Right atrium auricular region (tissue), 2 donors: ENCODE data around the gene ZSWIM4. TPM values are rescaled to one million over a fixed set of nuclear protein-coding genes. Genes with fewer than 3 reads are reported as not detected.

Source experiments
- DNase-seq: peaks from one replicate; pipeline ENCODE4 v3.0.0-alpha.2; 2019; ENCODE audit warnings: low spot score
- H3K27ac ChIP-seq, 2 donors: fragments of 200-600 bp; sonication (generic); 1 replicate in 1 of 2; 2 replicates in 1 of 2; pipeline ENCODE4 v1.5.1; 2016 to 2019
- H3K27me3 ChIP-seq, 2 donors: fragments of 200-600 bp; sonication (generic); one replicate each; pipeline versions ENCODE4 v1.5.1 to v1.6.0; 2017 to 2019
- H3K36me3 ChIP-seq: fragments of 200-600 bp; sonication (generic); one replicate; pipeline ENCODE4 v1.5.1; 2016
- H3K4me1 ChIP-seq, 2 donors: fragments of 200-600 bp; sonication (generic); one replicate each; pipeline versions ENCODE4 v1.5.1 to v1.6.0; 2017 to 2019
- H3K4me3 ChIP-seq, 2 donors: fragments of 200-600 bp; sonication (generic); 1 replicate in 1 of 2; 2 replicates in 1 of 2; pipeline ENCODE4 v1.5.1; 2017 to 2019; ENCODE audit warnings: mild to moderate bottlenecking in 1 of 2, moderate library complexity in 1 of 2
- H3K9me3 ChIP-seq, 2 donors: fragments of 200-600 bp; sonication (generic); one replicate each; pipeline ENCODE4 v1.5.1; 2019
- total RNA-seq, 2 donors: library from RNA; depleted of rRNA; stranded (reverse); fragments of >200 nt; gene quantifications; one replicate each; pipeline ENCODE4 v1.1.0, GENCODE V29; 2016
- TF ChIP-seq, protein P1 (sequence below), 2 donors: fragments of 200-600 bp; sonication (generic); IDR thresholded peaks; one replicate each; pipeline ENCODE4 v1.5.1; 2019; ENCODE audit warnings: antibody characterized with exemption in 2 of 2

ZSWIM4 gene
- total RNA-seq, 2 donors from 2014 or later: 5.7 to 9.8 TPM

DNA sequence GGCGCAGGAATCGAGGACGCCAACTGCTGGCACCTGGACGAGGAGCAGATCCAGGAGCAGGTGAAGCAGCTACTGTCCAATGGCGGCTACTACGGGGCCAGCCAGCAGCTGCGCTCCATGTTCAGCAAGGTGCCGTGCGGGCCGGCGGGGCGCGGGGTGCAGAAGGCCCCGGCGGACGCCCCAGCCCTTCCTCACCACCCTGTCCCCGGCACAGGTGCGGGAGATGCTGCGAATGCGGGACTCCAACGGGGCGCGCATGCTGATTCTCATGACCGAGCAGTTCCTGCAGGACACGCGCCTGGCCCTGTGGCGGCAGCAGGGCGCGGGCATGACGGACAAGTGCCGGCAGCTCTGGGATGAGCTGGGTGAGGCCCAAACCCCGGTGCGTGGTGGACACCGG, 13.6 kb downstream of the ZSWIM4 start:
- DNase-seq: no peak
- no peaks in the 10 kb centered on the region for H3K27me3 ChIP-seq
- TF ChIP-seq, protein P1, sequence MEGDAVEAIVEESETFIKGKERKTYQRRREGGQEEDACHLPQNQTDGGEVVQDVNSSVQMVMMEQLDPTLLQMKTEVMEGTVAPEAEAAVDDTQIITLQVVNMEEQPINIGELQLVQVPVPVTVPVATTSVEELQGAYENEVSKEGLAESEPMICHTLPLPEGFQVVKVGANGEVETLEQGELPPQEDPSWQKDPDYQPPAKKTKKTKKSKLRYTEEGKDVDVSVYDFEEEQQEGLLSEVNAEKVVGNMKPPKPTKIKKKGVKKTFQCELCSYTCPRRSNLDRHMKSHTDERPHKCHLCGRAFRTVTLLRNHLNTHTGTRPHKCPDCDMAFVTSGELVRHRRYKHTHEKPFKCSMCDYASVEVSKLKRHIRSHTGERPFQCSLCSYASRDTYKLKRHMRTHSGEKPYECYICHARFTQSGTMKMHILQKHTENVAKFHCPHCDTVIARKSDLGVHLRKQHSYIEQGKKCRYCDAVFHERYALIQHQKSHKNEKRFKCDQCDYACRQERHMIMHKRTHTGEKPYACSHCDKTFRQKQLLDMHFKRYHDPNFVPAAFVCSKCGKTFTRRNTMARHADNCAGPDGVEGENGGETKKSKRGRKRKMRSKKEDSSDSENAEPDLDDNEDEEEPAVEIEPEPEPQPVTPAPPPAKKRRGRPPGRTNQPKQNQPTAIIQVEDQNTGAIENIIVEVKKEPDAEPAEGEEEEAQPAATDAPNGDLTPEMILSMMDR (IDR thresholded peaks at IDR 0.05): no peak
- H3K36me3 ChIP-seq: peaks cover 32% of the 10 kb centered on the region
- no peaks in the 10 kb centered on the region for H3K4me1 ChIP-seq
- no peak overlapping the region for H3K27ac ChIP-seq
- H3K4me3 ChIP-seq: no peak overlapping the region
- H3K9me3 ChIP-seq: no peaks in the 10 kb centered on the region

DNA sequence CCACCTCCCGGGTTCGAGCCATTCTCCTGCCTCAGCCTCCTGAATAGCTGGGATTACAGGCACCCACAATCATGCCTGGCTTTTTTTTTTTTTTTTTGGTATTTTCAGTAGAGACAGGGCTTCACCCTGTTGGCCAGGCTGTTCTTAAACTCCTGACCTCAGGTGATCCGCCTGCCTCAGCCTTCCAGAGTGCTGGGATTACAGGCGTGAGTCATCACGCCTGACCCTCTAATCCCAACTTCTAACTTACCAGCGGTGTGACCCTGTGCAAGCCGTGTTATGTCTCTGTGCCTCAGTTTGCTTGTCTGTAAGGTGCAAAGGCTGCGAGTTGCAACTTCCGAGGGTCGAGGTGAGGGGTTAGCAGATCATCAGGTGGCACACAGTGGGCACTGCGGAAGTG, 17.3 kb downstream of the ZSWIM4 start:
- no peak for DNase-seq
- Histone ChIP-seq H3K9me3 (no peaks in the 10 kb centered on the region), H3K4me3 (no peak overlapping the region), H3K36me3 (peaks cover 32% of the 10 kb centered on the region), H3K4me1 (peaks cover 0 to 4% of the 10 kb centered on the region in 2 donors), H3K27me3 (no peaks in the 10 kb centered on the region), H3K27ac (no peak overlapping the region)
- TF ChIP-seq, protein P1 (IDR thresholded peaks at IDR 0.05): no peak

DNA sequence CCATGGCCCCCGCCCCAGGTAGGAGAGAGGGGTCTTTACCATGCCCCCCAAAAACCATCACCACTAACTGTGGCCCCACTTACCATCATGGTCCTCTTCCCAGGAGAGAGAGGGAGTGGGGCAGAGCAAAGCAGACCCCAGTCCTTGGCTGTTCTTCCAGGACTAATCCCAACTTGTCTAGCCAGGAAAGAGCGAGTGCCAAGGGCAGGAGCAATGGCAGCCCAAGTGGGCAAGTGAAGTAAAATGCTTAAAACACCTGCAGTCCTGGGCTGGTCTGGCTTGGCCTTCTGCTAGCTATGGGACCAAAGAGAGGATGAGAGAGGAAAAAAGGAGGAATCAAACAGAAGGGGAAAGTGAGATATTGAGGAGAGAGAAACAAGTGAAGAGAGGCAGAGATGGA, 17.9 kb downstream of the ZSWIM4 start:
- Histone ChIP-seq H3K27me3 (no peaks in the 10 kb centered on the region), H3K9me3 (no peaks in the 10 kb centered on the region), H3K4me1 (peaks cover 0 to 10% of the 10 kb centered on the region in 2 donors), H3K36me3 (peaks cover 32% of the 10 kb centered on the region), H3K4me3 (no peak overlapping the region), H3K27ac (no peak overlapping the region)
- no peak for DNase-seq
- TF ChIP-seq, protein P1 (IDR thresholded peaks at IDR 0.05): no peak

DNA sequence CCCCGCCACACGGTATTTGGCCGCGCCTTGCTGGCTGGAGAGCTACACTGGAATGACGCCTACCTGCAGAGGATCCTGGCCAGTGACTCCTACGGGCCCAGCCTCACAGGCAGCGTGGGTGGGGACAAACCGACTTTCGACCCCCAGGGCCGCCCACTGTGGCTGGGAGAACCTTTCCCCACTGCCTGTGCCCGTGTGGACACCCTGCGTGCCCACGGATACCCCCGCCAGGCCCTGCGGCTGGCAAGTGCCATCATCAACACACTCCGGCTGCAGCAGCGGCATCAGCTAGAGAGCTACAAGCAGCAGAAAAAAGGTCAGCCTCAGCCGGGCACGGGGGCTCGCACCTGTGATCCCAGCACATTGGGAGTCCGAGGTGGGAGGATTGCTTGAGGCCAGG, 19.3 kb downstream of the ZSWIM4 start:
- TF ChIP-seq, protein P1 (IDR thresholded peaks at IDR 0.05): no peak
- Histone ChIP-seq H3K9me3 (no peaks in the 10 kb centered on the region), H3K27ac (no peak overlapping the region), H3K36me3 (peaks cover 19% of the 10 kb centered on the region), H3K27me3 (no peaks in the 10 kb centered on the region), H3K4me1 (peaks cover 0 to 11% of the 10 kb centered on the region in 2 donors), H3K4me3 (no peak overlapping the region)
- no peak for DNase-seq

DNA sequence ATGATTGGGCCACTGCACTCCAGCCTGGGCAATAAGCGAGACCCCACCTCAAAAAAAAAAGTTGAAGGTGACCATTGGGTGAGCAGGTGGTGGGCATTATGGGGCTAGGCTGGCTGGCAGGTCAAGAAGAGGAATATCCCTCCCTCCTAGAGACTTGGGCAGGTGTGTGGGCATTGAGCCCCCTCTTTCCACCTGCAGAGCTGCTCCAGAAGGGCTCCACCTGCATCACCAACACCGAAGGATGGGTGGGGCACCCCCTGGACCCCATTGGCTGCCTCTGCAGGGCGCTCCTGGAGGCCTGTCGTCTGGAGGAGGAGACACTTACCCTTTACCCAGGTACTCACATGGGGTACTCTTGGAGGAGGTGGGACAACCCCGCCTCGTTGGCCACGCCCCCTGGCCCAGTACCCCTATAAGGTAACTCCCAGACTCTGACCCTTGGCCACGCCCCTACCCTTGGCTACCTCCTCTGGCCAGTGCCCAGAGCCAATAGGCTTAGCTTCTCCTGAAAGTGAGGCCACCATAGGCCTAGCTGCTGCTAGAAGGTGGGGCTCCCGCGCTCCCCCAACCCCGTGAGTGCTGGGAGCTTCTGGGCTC, 21.9 kb downstream of the ZSWIM4 start:
- TF ChIP-seq, protein P1 (IDR thresholded peaks at IDR 0.05): no peak
- Histone ChIP-seq H3K27ac (no peak overlapping the region), H3K36me3 (peaks cover 14% of the 10 kb centered on the region), H3K4me3 (no peak overlapping the region), H3K9me3 (no peaks in the 10 kb centered on the region), H3K4me1 (peaks cover 0 to 11% of the 10 kb centered on the region in 2 donors), H3K27me3 (no peaks in the 10 kb centered on the region)
- no peak for DNase-seq
